Measurements from ENCODE around the gene LRRC55. TPM values are rescaled to one million over a fixed set of nuclear protein-coding genes. Genes with fewer than 3 reads are reported as not detected.

Gene LRRC55
- total RNA-seq, 1 donor from 2014 or later = 29.0 TPM

- Mint-ChIP-seq H3K27ac (ENCODE audit: unreplicated experiment) (no peak overlapping the region), H3K4me1 (ENCODE audit: low read depth, unreplicated experiment) (peaks cover 29% of the 10 kb centered on the region), H3K27me3 (ENCODE audit: unreplicated experiment) (peaks cover 7% of the 10 kb centered on the region), H3K36me3 (ENCODE audit: unreplicated experiment) (no peaks in the 10 kb centered on the region), H3K9me3 (ENCODE audit: unreplicated experiment) (peaks cover 12% of the 10 kb centered on the region), H3K4me3 (ENCODE audit: unreplicated experiment) (no peak overlapping the region)
- TF ChIP-seq, protein P1, sequence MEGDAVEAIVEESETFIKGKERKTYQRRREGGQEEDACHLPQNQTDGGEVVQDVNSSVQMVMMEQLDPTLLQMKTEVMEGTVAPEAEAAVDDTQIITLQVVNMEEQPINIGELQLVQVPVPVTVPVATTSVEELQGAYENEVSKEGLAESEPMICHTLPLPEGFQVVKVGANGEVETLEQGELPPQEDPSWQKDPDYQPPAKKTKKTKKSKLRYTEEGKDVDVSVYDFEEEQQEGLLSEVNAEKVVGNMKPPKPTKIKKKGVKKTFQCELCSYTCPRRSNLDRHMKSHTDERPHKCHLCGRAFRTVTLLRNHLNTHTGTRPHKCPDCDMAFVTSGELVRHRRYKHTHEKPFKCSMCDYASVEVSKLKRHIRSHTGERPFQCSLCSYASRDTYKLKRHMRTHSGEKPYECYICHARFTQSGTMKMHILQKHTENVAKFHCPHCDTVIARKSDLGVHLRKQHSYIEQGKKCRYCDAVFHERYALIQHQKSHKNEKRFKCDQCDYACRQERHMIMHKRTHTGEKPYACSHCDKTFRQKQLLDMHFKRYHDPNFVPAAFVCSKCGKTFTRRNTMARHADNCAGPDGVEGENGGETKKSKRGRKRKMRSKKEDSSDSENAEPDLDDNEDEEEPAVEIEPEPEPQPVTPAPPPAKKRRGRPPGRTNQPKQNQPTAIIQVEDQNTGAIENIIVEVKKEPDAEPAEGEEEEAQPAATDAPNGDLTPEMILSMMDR (IDR thresholded peaks at IDR 0.05; ENCODE audit: partially characterized antibody, unreplicated experiment) = no peak
- DNase-seq = no peak
Measured at GRCh38 chr11:57235761-57236703, 54.3 kb downstream of the LRRC55 start.

- TF ChIP-seq, protein P1 (IDR thresholded peaks at IDR 0.05; ENCODE audit: partially characterized antibody, unreplicated experiment) = no peak
- Mint-ChIP-seq H3K4me1 (ENCODE audit: low read depth, unreplicated experiment) (peaks cover 29% of the 10 kb centered on the region), H3K27me3 (ENCODE audit: unreplicated experiment) (peaks cover 9% of the 10 kb centered on the region), H3K27ac (ENCODE audit: unreplicated experiment) (no peak within 1 kb of the TSS), H3K9me3 (ENCODE audit: unreplicated experiment) (peaks cover 9% of the 10 kb centered on the region), H3K4me3 (ENCODE audit: unreplicated experiment) (no peak within 1 kb of the TSS), H3K36me3 (ENCODE audit: unreplicated experiment) (no peaks in the 10 kb centered on the region)
- no peak for DNase-seq
Measured at GRCh38 chr11:57237204-57237681, 55.5 kb downstream of the LRRC55 start, which contains the start of gene APLNR. Gene APLNR, minus strand, starts transcription at chr11:57237250. Its CDS starts 246 bp downstream, at chr11:57237004.

DNA sequence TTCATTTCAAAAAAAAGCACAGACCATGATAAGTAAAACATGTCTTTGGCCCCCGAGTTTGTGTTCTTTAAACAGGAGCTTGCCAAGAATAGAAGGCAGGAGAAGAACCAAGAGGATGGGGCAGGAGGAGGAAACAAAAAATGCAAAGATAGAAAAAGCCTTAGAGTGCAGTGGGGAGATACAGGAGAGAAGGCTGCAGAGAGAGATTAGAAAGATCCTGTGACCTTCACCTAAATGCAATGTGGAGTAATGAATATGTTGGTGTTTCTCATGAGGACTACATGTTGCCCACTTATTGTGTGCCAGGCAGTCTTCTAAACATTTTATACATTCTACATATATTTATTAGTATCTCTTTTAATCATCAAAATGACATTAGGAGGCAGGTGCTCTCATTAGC, 57.6 kb downstream of the LRRC55 start:
- H3K36me3 Mint-ChIP-seq (ENCODE audit: unreplicated experiment) = no peaks in the 10 kb centered on the region
- H3K27ac Mint-ChIP-seq (ENCODE audit: unreplicated experiment) = no peak overlapping the region
- H3K4me1 Mint-ChIP-seq (ENCODE audit: low read depth, unreplicated experiment) = peaks cover 34% of the 10 kb centered on the region

DNA sequence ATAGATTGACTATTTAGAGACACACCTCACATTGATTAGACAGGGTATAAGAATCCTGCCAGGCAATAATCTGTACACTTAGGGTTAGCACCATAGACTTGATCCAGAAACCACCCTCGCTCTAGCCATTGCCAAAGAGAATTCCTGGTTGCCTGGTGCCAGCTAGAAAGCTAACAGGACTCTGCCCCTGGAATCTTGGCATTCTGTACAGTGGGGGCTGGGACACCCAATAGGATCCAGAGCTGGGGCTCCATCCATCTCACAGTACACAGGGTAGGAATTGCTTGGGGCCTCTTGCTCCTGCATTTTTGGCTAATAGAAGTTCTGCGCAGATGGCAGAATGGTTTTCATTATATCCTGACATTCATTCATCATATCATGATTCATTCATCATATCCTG, 58.3 kb downstream of the LRRC55 start:
- TF ChIP-seq, protein P1 (IDR thresholded peaks at IDR 0.05; ENCODE audit: partially characterized antibody, unreplicated experiment) = no peak
- Mint-ChIP-seq H3K36me3 (ENCODE audit: unreplicated experiment) (no peaks in the 10 kb centered on the region), H3K27ac (ENCODE audit: unreplicated experiment) (no peak overlapping the region), H3K4me3 (ENCODE audit: unreplicated experiment) (no peak overlapping the region), H3K9me3 (ENCODE audit: unreplicated experiment) (peaks cover 9% of the 10 kb centered on the region), H3K4me1 (ENCODE audit: low read depth, unreplicated experiment) (peaks cover 32% of the 10 kb centered on the region), H3K27me3 (ENCODE audit: unreplicated experiment) (peaks cover 9% of the 10 kb centered on the region)
- no peak for DNase-seq

More for the DNA sequence above, 57.6 kb downstream of the LRRC55 start:
- peaks cover 9% of the 10 kb centered on the region for H3K9me3 Mint-ChIP-seq (ENCODE audit: unreplicated experiment)
- TF ChIP-seq, protein P1 (IDR thresholded peaks at IDR 0.05; ENCODE audit: partially characterized antibody, unreplicated experiment) = no peak
- no peak for DNase-seq
- H3K27me3 Mint-ChIP-seq (ENCODE audit: unreplicated experiment) = peaks cover 9% of the 10 kb centered on the region
- no peak overlapping the region for H3K4me3 Mint-ChIP-seq (ENCODE audit: unreplicated experiment)

GRCh38 chr11:57240757-57241156, 59.0 kb downstream of the LRRC55 start:
- peak overlapping the region; percentile 50 for H3K4me3 Mint-ChIP-seq (ENCODE audit: unreplicated experiment)
- H3K4me1 Mint-ChIP-seq (ENCODE audit: low read depth, unreplicated experiment) = peaks cover 27% of the 10 kb centered on the region
- peaks cover 9% of the 10 kb centered on the region for H3K27me3 Mint-ChIP-seq (ENCODE audit: unreplicated experiment)
- H3K36me3 Mint-ChIP-seq (ENCODE audit: unreplicated experiment) = no peaks in the 10 kb centered on the region
- DNase-seq = peak; percentile 57
- H3K27ac Mint-ChIP-seq (ENCODE audit: unreplicated experiment) = peak overlapping the region; percentile 88
- H3K9me3 Mint-ChIP-seq (ENCODE audit: unreplicated experiment) = peaks cover 7% of the 10 kb centered on the region
- TF ChIP-seq, protein P1 (IDR thresholded peaks at IDR 0.05; ENCODE audit: partially characterized antibody, unreplicated experiment) = no peak
